MV-4-11 (cell line): Measurements from ENCODE around the gene CMIP.

Source experiments
- DNase-seq: peaks from one replicate; lab custom pipeline; 2025; lab: John Stamatoyannopoulos, UW

Gene CMIP

GRCh38 chr16:81639348-81639747, 194.7 kb downstream of the CMIP start:
- DNase-seq: no peak

- DNase-seq: no peak
Measured at GRCh38 chr16:81639931-81640680, 195.5 kb downstream of the CMIP start.

- no peak for DNase-seq
Measured at GRCh38 chr16:81640681-81641070, 196.1 kb downstream of the CMIP start.

GRCh38 chr16:81641395-81642106, 196.9 kb downstream of the CMIP start:
- no peak for DNase-seq

DNA sequence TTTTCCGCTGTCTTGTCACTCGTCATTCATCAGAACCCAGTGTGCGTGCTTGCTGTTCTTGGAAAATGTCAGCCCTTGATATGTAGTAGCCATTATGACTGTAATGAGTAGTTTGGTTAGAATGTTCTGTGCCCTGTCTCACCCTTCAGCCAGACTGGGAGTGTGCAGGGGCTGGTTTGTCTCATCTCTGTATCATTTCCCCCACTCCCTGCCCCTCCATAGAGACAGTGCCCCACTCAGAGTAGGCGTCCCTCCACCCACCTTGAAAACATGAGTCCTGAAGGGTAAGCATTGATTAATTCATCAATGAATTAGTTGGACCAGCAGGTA, 197.5 kb downstream of the CMIP start:
- DNase-seq: no peak

- no peak for DNase-seq
Measured at GRCh38 chr16:81642943-81643342, 198.3 kb downstream of the CMIP start.

DNA sequence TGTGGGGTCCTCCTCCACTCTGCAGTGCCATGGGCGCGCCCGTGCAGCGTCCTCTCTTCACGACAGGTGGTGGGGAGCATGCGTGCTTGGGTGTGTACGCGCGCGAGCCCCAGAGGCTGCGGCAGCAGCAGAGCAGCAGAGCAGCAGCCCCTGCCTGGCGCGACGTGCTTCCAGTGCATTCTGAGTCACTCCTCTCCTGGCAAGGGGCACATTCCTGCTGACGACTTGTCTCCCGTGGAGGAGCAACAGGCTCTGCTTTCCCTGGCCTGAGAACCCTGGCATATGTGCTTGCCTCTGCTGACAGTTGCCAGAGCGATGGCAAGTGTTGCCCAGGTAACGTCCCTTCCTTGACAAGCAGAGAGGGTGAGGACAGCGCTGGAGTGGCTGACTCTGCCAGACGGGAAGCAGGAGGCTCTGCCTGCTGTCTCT, 200.7 kb downstream of the CMIP start:
- DNase-seq: no peak

DNA sequence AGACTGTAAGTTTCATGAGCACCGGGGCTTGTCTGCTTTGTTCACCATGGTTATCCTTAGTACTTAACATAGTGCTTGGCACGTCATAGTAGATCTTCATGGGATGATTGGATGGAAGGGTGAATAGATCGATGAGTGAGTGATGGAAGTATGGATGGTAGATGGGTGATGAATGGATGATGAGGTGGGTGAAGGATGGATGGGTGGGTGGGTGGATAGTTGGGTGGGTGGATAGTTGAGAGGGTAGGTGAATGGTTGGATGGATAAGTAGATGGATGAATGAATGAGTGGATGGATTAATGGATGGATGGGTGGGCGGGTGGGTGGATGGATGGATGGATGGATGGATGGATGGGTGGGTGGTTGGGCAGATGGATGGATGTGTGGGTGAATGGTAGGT, 201.3 kb downstream of the CMIP start:
- no peak for DNase-seq

DNA sequence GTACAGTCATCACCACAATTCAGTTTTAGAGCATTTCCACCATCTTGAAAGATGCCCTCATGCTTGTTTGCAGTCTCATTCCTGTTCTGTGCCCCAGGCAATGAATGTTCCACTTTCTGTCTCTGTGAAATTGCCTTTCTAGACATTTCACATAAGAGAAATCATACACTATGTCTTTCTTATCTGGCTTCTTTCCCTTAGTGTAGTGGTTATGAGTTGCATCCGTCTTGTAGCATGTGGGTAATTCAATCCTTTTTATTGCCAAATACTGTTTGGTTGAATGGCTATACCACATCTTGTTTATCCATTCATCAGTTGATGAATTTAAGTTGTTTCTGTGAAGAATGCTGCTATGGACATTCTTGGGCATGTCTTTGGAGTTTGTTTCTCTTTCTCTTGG, 202.0 kb downstream of the CMIP start:
- no peak for DNase-seq

DNA sequence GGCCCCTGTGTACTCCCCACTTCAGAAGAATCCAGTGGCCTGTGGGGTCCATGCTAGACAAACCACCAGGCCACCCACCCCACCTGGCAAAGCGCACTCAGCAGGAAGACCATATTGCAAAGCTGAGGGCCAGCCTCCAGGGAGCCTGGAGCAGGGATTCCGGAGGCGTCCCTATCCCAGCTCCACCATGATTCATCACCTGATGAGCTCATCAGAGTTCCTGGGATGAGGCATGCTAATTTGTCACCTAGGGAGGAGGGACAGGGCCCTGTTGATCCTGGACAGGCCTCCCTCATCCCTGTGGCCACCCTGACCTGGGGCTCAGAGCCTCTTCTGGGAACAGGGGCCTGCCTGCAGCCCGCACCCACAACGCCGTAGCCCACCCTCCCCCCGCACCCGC, 202.9 kb downstream of the CMIP start:
- no peak for DNase-seq

- DNase-seq: no peak
Measured at GRCh38 chr16:81649561-81650184, 205.1 kb downstream of the CMIP start.

GRCh38 chr16:81650281-81650680, 205.7 kb downstream of the CMIP start:
- DNase-seq: no peak

DNA sequence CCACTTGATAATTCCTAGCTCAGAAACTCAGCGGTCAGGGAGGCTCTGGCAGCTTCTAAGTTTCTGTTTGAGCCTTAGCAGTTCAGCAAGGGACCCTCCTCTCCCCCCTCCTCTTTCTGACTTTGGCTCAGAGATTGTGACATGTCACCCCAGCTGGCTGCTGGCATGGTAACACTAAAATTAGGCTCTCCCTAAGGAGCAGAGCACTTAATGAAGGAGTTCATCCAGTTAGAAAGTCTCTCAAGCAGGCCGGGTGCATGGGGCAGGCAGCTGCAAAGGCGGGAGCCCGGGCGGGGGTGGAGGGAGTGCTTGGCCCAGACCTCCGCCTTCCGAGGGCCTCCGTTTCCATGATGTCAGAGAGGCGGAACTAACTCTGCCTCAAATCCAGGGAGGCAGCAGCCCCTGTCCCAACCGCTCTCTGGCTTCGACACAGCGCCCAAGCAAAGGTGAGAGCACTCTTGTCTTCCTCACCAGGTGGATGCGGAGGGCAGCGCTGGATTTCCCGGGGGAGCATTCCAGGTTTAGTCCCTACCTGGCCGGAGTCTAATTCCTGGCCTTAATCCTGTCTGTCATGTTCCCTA, 206.5 kb downstream of the CMIP start:
- no peak for DNase-seq

DNA sequence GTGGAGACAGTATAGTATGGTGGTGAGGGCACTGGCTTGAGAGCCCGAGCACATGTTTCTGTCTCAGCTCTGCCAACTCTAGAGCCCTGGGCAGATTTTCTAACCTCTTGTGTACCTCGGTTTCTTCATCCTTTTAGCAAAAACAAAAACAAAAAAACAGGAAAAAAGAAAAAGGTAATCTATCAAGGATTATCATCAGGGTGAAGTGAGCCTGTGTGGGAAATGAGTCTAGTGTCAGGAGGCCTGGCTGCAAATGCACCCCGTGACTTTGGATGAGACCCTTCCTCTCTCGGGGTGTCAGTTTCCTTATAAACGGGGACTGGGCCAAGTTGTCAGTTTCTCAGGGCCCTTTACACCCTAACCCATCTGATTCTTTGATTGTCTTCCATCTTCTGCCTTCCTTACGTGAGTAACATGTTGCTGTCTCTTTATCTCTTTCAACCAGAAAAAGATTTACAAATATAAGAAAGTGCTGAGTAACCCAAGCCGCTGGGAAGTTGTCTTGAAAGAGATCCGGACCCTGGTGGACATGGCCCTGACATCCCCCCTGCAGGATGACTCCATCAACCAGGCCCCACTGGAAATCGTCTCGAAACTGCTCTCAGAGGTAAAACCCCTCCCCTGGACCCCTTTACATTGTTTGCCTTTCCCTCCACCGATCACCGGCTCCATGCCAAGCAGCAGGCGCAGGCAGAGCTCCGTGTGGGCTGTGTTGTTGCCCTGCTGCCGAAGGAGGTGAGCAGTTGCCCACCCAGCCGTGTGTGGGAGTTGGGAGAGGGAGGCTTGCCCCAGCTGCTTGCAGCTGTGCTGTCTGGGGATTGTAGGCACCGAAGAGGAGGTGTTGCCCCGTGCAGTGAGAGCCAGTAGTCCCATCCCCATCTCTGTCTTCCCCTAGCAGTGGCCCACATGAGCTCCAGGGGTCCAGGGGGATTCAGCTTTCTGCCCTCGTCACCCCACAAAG, 207.4 kb downstream of the CMIP start:
- DNase-seq: no peak

GRCh38 chr16:81652798-81653505, 208.3 kb downstream of the CMIP start:
- no peak for DNase-seq

DNA sequence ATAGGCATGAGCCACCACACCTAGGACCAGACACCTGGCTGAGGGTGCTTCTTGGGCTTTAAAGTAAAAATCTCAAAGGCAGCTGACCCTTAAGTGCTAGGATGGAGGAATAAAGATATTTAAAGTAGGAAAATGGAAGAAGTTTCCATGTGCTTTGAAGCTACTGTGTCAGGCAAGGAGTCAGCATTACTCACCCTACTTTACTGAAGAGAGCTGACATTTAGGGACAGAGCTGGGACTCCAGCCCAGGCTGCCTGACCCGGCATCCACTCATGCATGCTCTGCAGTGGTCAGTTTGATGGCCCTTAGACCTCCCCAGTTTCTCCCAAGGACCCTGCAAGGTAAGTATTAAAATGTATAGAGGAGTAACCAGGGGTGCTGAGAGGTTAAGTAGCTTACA, 209.7 kb downstream of the CMIP start:
- no peak for DNase-seq

GRCh38 chr16:81655469-81656162, 211.0 kb downstream of the CMIP start:
- peak; percentile 58 for DNase-seq

DNA sequence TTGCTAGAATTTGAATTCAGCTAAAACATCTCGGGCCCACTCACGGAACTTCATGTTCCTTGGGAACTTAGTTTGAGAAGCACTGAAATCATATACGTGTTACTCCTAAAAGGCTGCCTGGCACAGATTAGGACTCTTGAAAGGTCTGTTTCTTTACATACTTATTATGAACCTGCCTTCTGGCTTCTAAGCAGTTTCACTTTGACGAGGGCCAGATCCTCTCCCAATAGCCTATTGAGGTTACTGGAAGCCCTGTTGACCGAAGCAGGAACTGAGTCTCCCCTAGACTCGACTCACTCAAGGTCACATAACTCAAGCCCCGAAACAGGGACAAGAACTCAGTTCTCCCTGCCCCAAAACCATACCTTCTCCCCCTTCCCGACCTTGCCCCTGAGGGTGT, 212.6 kb downstream of the CMIP start:
- DNase-seq: no peak

GRCh38 chr16:81657781-81658180, 213.2 kb downstream of the CMIP start:
- no peak for DNase-seq

GRCh38 chr16:81658373-81658772, 213.8 kb downstream of the CMIP start:
- DNase-seq: no peak

DNA sequence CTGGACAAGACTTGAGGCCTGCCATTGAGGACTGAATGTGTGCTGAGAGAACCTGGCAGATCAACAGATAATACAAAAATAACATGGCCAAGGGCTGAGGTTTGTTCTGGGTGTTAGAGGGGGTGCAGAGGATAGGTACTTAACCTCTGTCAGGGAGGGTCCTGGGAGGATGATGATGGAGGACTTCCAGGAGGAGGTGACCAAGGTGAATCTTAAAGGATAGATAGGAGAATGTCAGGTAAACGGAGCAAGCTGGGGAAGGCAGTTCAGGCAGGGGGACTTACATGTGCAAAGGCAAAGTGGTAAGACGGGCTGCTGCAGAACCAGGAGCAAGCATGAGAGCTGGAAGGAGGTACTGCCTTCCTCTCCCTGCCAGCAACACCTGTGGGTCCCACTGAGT, 214.6 kb downstream of the CMIP start:
- no peak for DNase-seq
